H9 (cell line): ENCODE measurements around the gene SOCS6. TPM values are rescaled to one million over a fixed set of nuclear protein-coding genes. Genes with fewer than 3 reads are reported as not detected.

Source experiments
- DNase-seq: peaks from one replicate; pipeline ENCODE4 v3.0.0-alpha.2; 2017
- H2AFZ ChIP-seq: one replicate; pipeline ENCODE4 v1.6.1; 2013; ENCODE audit warnings: mild to moderate bottlenecking, low read length, control low read depth, moderate library complexity
- H2AK5ac ChIP-seq: 2 replicates; pipeline ENCODE4 v1.6.1; 2013; ENCODE audit warnings: low read length, control low read depth, mixed read lengths; ENCODE audit not compliant: insufficient read length
- H2BK120ac ChIP-seq: one replicate; pipeline ENCODE4 v1.6.1; 2013; ENCODE audit warnings: low read depth, mild to moderate bottlenecking, low read length, control low read depth, inconsistent platforms; ENCODE audit not compliant: poor library complexity, severe bottlenecking
- H2BK12ac ChIP-seq: 2 replicates; pipeline ENCODE4 v1.6.1; 2013; ENCODE audit warnings: low read length, control low read depth, mixed read lengths, low read depth; ENCODE audit not compliant: insufficient read length
- H2BK15ac ChIP-seq: 2 replicates; pipeline ENCODE4 v1.6.1; 2013; ENCODE audit warnings: low read depth, low read length, control low read depth
- H2BK20ac ChIP-seq: one replicate; pipeline ENCODE4 v1.6.1; 2013; ENCODE audit warnings: low read depth, mild to moderate bottlenecking, low read length, control low read depth, inconsistent platforms; ENCODE audit not compliant: poor library complexity, severe bottlenecking
- H2BK5ac ChIP-seq: 2 replicates; pipeline ENCODE4 v1.6.1; 2013; ENCODE audit warnings: low read length, control low read depth, mixed read lengths; ENCODE audit not compliant: insufficient read length
- H3K14ac ChIP-seq: 2 replicates; pipeline ENCODE4 v1.6.1; 2013; ENCODE audit warnings: low read length, control low read depth; ENCODE audit not compliant: insufficient read depth
- H3K18ac ChIP-seq: 2 replicates; pipeline ENCODE4 v1.6.1; 2013; ENCODE audit warnings: low read depth, mild to moderate bottlenecking, mixed read lengths, low read length, control low read depth; ENCODE audit not compliant: insufficient read length
- H3K23ac ChIP-seq: 2 replicates; pipeline ENCODE4 v1.6.1; 2013; ENCODE audit warnings: low read length, control low read depth, mixed read lengths, low read depth; ENCODE audit not compliant: insufficient read length
- H3K23me2 ChIP-seq: 2 replicates; pipeline ENCODE4 v1.6.1; 2013; ENCODE audit warnings: low read depth, mild to moderate bottlenecking, mixed read lengths, low read length, control low read depth; ENCODE audit not compliant: insufficient read length, poor library complexity, severe bottlenecking
- H3K27ac ChIP-seq: 2 replicates; pipeline ENCODE4 v1.5.1; 2013; ENCODE audit warnings: low read length, control low read depth, mixed read lengths, low read depth; ENCODE audit not compliant: insufficient read length
- H3K27me3 ChIP-seq: 2 replicates; pipeline ENCODE4 v1.6.1; 2013; ENCODE audit warnings: low read length, control low read depth, inconsistent platforms; ENCODE audit not compliant: insufficient read depth
- H3K4ac ChIP-seq: 2 replicates; pipeline ENCODE4 v1.6.1; 2013; ENCODE audit warnings: low read depth, mild to moderate bottlenecking, control low read depth, inconsistent platforms, low read length, moderate library complexity
- H3K4me1 ChIP-seq: 2 replicates; pipeline ENCODE4 v1.6.1; 2013; ENCODE audit warnings: low read length, control low read depth, inconsistent platforms; ENCODE audit not compliant: insufficient read depth
- H3K4me2 ChIP-seq: 2 replicates; pipeline ENCODE4 v1.6.1; 2013; ENCODE audit warnings: low read length, control low read depth, mixed read lengths; ENCODE audit not compliant: insufficient read length, insufficient read depth
- H3K56ac ChIP-seq: 2 replicates; pipeline ENCODE4 v1.6.1; 2013; ENCODE audit warnings: low read depth, mild to moderate bottlenecking, mixed read lengths, low read length, control low read depth; ENCODE audit not compliant: insufficient read length
- H3K79me1 ChIP-seq: 2 replicates; pipeline ENCODE4 v1.6.1; 2013; ENCODE audit warnings: low read depth, mild to moderate bottlenecking, moderate library complexity, low read length, control low read depth, inconsistent platforms; ENCODE audit not compliant: insufficient read depth, poor library complexity, severe bottlenecking
- H3K79me2 ChIP-seq: 2 replicates; pipeline ENCODE4 v1.6.1; 2013; ENCODE audit warnings: low read length, control low read depth, inconsistent platforms; ENCODE audit not compliant: insufficient read depth
- H3K9ac ChIP-seq: 2 replicates; pipeline ENCODE4 v1.6.1; 2013; ENCODE audit warnings: low read length, control low read depth, mixed read lengths; ENCODE audit not compliant: insufficient read length; ENCODE audit errors: extremely low read depth
- H3K9me3 ChIP-seq: one replicate; pipeline ENCODE4 v1.6.1; 2013; ENCODE audit warnings: low read depth, low read length, inconsistent platforms; ENCODE audit not compliant: control insufficient read depth
- H3T11ph ChIP-seq: one replicate; pipeline ENCODE4 v1.6.1; 2013; ENCODE audit warnings: mild to moderate bottlenecking, low read length, control low read depth, inconsistent platforms
- H4K20me1 ChIP-seq: one replicate; pipeline ENCODE4 v1.6.1; 2013; ENCODE audit not compliant: control insufficient read depth, insufficient read length, insufficient read depth
- H4K5ac ChIP-seq: 2 replicates; pipeline ENCODE4 v1.6.1; 2013; ENCODE audit warnings: low read depth, mild to moderate bottlenecking, mixed read lengths, low read length, control low read depth; ENCODE audit not compliant: insufficient read length
- H4K8ac ChIP-seq: replicated peaks from 2 replicates; pipeline ENCODE4 v1.6.1; 2013; ENCODE audit warnings: low read length, control low read depth, mixed read lengths, low read depth; ENCODE audit not compliant: insufficient read length
- H4K91ac ChIP-seq: 2 replicates; pipeline ENCODE4 v1.6.1; 2013; ENCODE audit warnings: low read depth, mild to moderate bottlenecking, moderate library complexity, mixed read lengths, low read length, control low read depth; ENCODE audit not compliant: insufficient read length
- H3K27ac Mint-ChIP-seq, 3 experiments: 2 replicates in 2 of 3; 3 replicates in 1 of 3; pipeline ENCODE4 v1.8.0; 2020 to 2021; ENCODE audit warnings: mixed read lengths in 3 of 3, mild to moderate bottlenecking in 1 of 3, moderate library complexity in 1 of 3
- H3K27me3 Mint-ChIP-seq: 2 replicates; pipeline ENCODE4 v1.8.0; 2021; ENCODE audit warnings: low read depth, mild to moderate bottlenecking, moderate library complexity, mixed read lengths
- H3K36me3 Mint-ChIP-seq, 3 experiments: 2 replicates in 2 of 3; 3 replicates in 1 of 3; pipeline ENCODE4 v1.8.0; 2020 to 2021; ENCODE audit warnings: low read depth in 3 of 3, mixed read lengths in 3 of 3; ENCODE audit not compliant: insufficient read depth in 1 of 3
- H3K4me1 Mint-ChIP-seq, 2 experiments: 2 replicates each; pipeline ENCODE4 v1.8.0; 2020; ENCODE audit warnings: mixed read lengths in 2 of 2
- H3K4me3 Mint-ChIP-seq, 2 experiments: 2 replicates in 1 of 2; 3 replicates in 1 of 2; pipeline ENCODE4 v1.8.0; 2020 to 2021; ENCODE audit warnings: mild to moderate bottlenecking in 2 of 2, mixed read lengths in 2 of 2, moderate library complexity in 1 of 2
- H3K9me3 Mint-ChIP-seq, 2 experiments: 2 replicates in 1 of 2; 3 replicates in 1 of 2; pipeline ENCODE4 v1.8.0; 2020; ENCODE audit warnings: mild to moderate bottlenecking in 2 of 2, mixed read lengths in 2 of 2, moderate library complexity in 1 of 2
- CTCF ChIP-seq: fragments of 200-600 bp; sonication (generic); conservative IDR thresholded peaks from 3 replicates; pipeline ENCODE4 v1.8.0; 2021; ENCODE audit warnings: antibody characterized with exemption, mild to moderate bottlenecking
- WGBS: extraction: QIAGEN DNeasy Blood & Tissue Kit; methylation state at CpG from one replicate; pipeline ENCODE4 v1.1.7; 2013; ENCODE audit warnings: missing lambda C conversion rate, low lambda C conversion rate, mixed read lengths; ENCODE audit not compliant: insufficient read length; ENCODE audit errors: extremely low coverage; 5-methylcytosine and 5-hydroxymethylcytosine counted together
- total RNA-seq: library from RNA; stranded (reverse); gene quantifications from 2 replicates; pipeline ENCODE4 v1.2.1, GENCODE V29; 2021

The SOCS6 gene
- total RNA-seq, 1 experiment from 2014 or later, result 24.5 TPM

- H3K4me1 ChIP-seq, result no peaks in the 10 kb centered on the region
- H2BK120ac ChIP-seq, result no peak overlapping the region
- H3K23me2 ChIP-seq, result no peaks in the 10 kb centered on the region
- no peak overlapping the region for H3K14ac ChIP-seq
- TF ChIP-seq CTCF, result no peak
- no peak overlapping the region for H3K27ac Mint-ChIP-seq
- H4K8ac ChIP-seq, result no peak overlapping the region
- H3K4me2 ChIP-seq, result no peak overlapping the region
- no peak overlapping the region for H3K4ac ChIP-seq
- H3K27ac ChIP-seq, result no peak overlapping the region
- no peaks in the 10 kb centered on the region for H3K79me2 ChIP-seq
- H3K9me3 ChIP-seq, result no peaks in the 10 kb centered on the region
- H2BK20ac ChIP-seq, result no peak overlapping the region
- no peak overlapping the region for H2BK15ac ChIP-seq
- H3K79me1 ChIP-seq, result no peaks in the 10 kb centered on the region
- no peaks in the 10 kb centered on the region for H3K27me3 ChIP-seq
- no peaks in the 10 kb centered on the region for H4K20me1 ChIP-seq
- no CpG with 5 or more reads among the region's 2 CpGs for WGBS
- H3K56ac ChIP-seq, result no peak overlapping the region
- no peak overlapping the region for H3K18ac ChIP-seq
- no peaks in the 10 kb centered on the region for H3K36me3 Mint-ChIP-seq
- no peak overlapping the region for H2BK12ac ChIP-seq
- no peaks in the 10 kb centered on the region for H3K27me3 Mint-ChIP-seq
- no peak overlapping the region for H2AFZ ChIP-seq
- no peak for DNase-seq
- no peak overlapping the region for H4K5ac ChIP-seq
- H3K9ac ChIP-seq, result no peak overlapping the region
- no peak overlapping the region for H3T11ph ChIP-seq
- H3K4me1 Mint-ChIP-seq, result peaks cover 0 to 3% of the 10 kb centered on the region in 2 experiments; a peak in 1 of 4 replicates
- no peak overlapping the region for H2AK5ac ChIP-seq
- H4K91ac ChIP-seq, result no peak overlapping the region
- no peak overlapping the region for H3K4me3 Mint-ChIP-seq
- H3K9me3 Mint-ChIP-seq, result no peaks in the 10 kb centered on the region
- no peak overlapping the region for H2BK5ac ChIP-seq
- no peak overlapping the region for H3K23ac ChIP-seq
These were observed 85.3 kb downstream of the SOCS6 start for GRCh38 chr18:70374154-70374553.
